B cell (primary cell): Measurements from ENCODE around the gene LMO1. TPM values are rescaled to one million over a fixed set of nuclear protein-coding genes. Genes with fewer than 3 reads are reported as not detected.
A peak's percentile ranks its signal among the peaks of the same experiment; 100 is the strongest.

ENCODE experiments used
- ATAC-seq: fragments of 200-7000 bp; cut with Tn5 transposase; one replicate; pipeline ENCODE4 v1.10.0; 2021; ENCODE audit warnings: low read depth, mild to moderate bottlenecking, moderate number of reproducible peaks, moderate library complexity
- CTCF ChIA-PET: fragments of 350-600 bp; sonication (Branson Sonifier 250); formaldehyde crosslinking; loops from one replicate; lab custom pipeline; 2021; ENCODE audit warnings: antibody characterized with exemption, inconsistent platforms; lab: Charles Lee
- POLR2A ChIA-PET: fragments of 350-600 bp; sonication (Branson Sonifier 250); formaldehyde crosslinking; loops from one replicate; lab custom pipeline; 2021; ENCODE audit warnings: antibody characterized with exemption; lab: Charles Lee
- DNase-seq: peaks from one replicate; pipeline ENCODE4 v3.0.0; 2013
- H2AFZ ChIP-seq: 2 replicates; pipeline ENCODE4 v1.6.1; 2012; ENCODE audit warnings: mild to moderate bottlenecking, low read depth, low read length; ENCODE audit not compliant: insufficient read depth, poor library complexity, severe bottlenecking
- H3K27ac ChIP-seq, 2 donors: 1 replicate in 1 of 2; 2 replicates in 1 of 2; pipeline ENCODE4 v1.5.1; 2012 to 2013; ENCODE audit warnings: low read length in 2 of 2, mild to moderate bottlenecking in 2 of 2, moderate library complexity in 1 of 2
- H3K27me3 ChIP-seq, 4 experiments: fragments of 200-600 bp in 1 of 4; sonication (generic) in 1 of 4; replicated peaks in 1 of 4; 1 replicate in 2 of 4; 2 replicates in 2 of 4; pipeline versions ENCODE4 v1.6.1 to v1.7.0; 2013 to 2016; ENCODE audit warnings: low read length in 3 of 4, mild to moderate bottlenecking in 2 of 4, mixed read lengths in 1 of 4, moderate library complexity in 1 of 4; ENCODE audit not compliant: insufficient read depth in 4 of 4, control insufficient read depth in 3 of 4; ENCODE audit errors: control extremely low read depth in 1 of 4
- H3K36me3 ChIP-seq, 2 experiments: replicated peaks in 1 of 2; 1 replicate in 1 of 2; 2 replicates in 1 of 2; pipeline versions ENCODE4 v1.6.1 to v1.7.1; 2013; ENCODE audit warnings: low read length in 1 of 2; ENCODE audit not compliant: insufficient read depth in 2 of 2, control insufficient read depth in 1 of 2; ENCODE audit errors: control extremely low read depth in 1 of 2, extremely low read depth in 1 of 2
- H3K4me1 ChIP-seq, 2 donors: fragments of 200-600 bp in 1 of 2; sonication (generic) in 1 of 2; 1 replicate in 1 of 2; 2 replicates in 1 of 2; pipeline versions ENCODE4 v1.5.1 to v1.6.1; 2013 to 2017; ENCODE audit warnings: low read length in 2 of 2; ENCODE audit not compliant: control insufficient read depth in 2 of 2, insufficient read depth in 2 of 2
- H3K4me2 ChIP-seq: replicated peaks from 2 replicates; pipeline ENCODE3; 2012; ENCODE audit warnings: mild to moderate bottlenecking, low read depth, low read length; ENCODE audit not compliant: poor library complexity, severe bottlenecking
- H3K4me3 ChIP-seq, 5 experiments: fragments of 200-600 bp in 1 of 5; sonication (generic) in 1 of 5; 1 replicate in 3 of 5; 2 replicates in 2 of 5; pipeline versions ENCODE4 v1.5.1 to v1.7.0; 2011 to 2016; ENCODE audit warnings: low read length in 4 of 5, mild to moderate bottlenecking in 4 of 5, low read depth in 2 of 5, control low read depth in 1 of 5, moderate library complexity in 1 of 5; ENCODE audit not compliant: insufficient read depth in 1 of 5; ENCODE audit errors: control extremely low read depth in 1 of 5, extremely low read depth in 1 of 5
- H3K79me2 ChIP-seq: fragments of 200-600 bp; sonication (generic); one replicate; pipeline ENCODE4 v1.6.0; 2016; ENCODE audit warnings: low read length; ENCODE audit not compliant: control insufficient read depth, insufficient read depth
- H3K9ac ChIP-seq: fragments of 200-600 bp; sonication (generic); 2 replicates; pipeline ENCODE4 v1.6.1; 2017; ENCODE audit warnings: mild to moderate bottlenecking, low read length, moderate library complexity
- H3K9me3 ChIP-seq, 3 donors: one replicate each; pipeline versions ENCODE4 v1.6.1 to v1.7.1; 2013; ENCODE audit warnings: low read length in 2 of 3; ENCODE audit not compliant: control insufficient read depth in 2 of 3, insufficient read depth in 1 of 3; ENCODE audit errors: control extremely low read depth in 1 of 3
- H4K20me1 ChIP-seq: 2 replicates; pipeline ENCODE4 v1.6.0; 2012; ENCODE audit warnings: mild to moderate bottlenecking, low read length; ENCODE audit not compliant: insufficient read depth, control insufficient read depth, poor library complexity, severe bottlenecking
- H3K27ac Mint-ChIP-seq: one replicate; pipeline ENCODE4 v1.8.0; 2021; ENCODE audit warnings: mixed read lengths
- H3K27me3 Mint-ChIP-seq: one replicate; pipeline ENCODE4 v1.8.0; 2021; ENCODE audit warnings: mixed read lengths
- H3K4me1 Mint-ChIP-seq: one replicate; pipeline ENCODE4 v1.8.0; 2021; ENCODE audit warnings: mixed read lengths
- H3K4me3 Mint-ChIP-seq: one replicate; pipeline ENCODE4 v1.8.0; 2021; ENCODE audit warnings: mixed read lengths
- H3K9me3 Mint-ChIP-seq: one replicate; pipeline ENCODE4 v1.8.0; 2022; ENCODE audit warnings: mixed read lengths; ENCODE audit not compliant: insufficient read depth
- CTCF ChIP-seq: fragments of 200-600 bp; IDR thresholded peaks from one replicate; pipeline ENCODE4 v1.8.0; 2022; ENCODE audit warnings: antibody characterized with exemption, mild to moderate bottlenecking
- EZH2 ChIP-seq: IDR thresholded peaks from 2 replicates; pipeline ENCODE4 v1.6.1; 2012; ENCODE audit warnings: borderline replicate concordance, low read depth, mild to moderate bottlenecking, moderate library complexity, low read length; ENCODE audit not compliant: insufficient read depth, poor library complexity, severe bottlenecking
- WGBS: methylation state at CpG from one replicate; pipeline ENCODE4 v1.1.5; 2013; ENCODE audit warnings: missing lambda C conversion rate; ENCODE audit not compliant: insufficient coverage; 5-methylcytosine and 5-hydroxymethylcytosine counted together
- intact Hi-C: fragments of 100-400 bp; cut with micrococcal nuclease; formaldehyde crosslinking; loops from one replicate; pipeline ENCODE4 v1.10.0; 2022
- polyA minus RNA-seq: library from RNA; depleted of rRNA, polyadenylated mRNA; stranded (reverse); fragments of >200 nt; gene quantifications from 2 replicates; pipeline ENCODE4 v1.2.3, GENCODE V29; 2012
- polyA plus RNA-seq: library from polyadenylated mRNA; depleted of rRNA; stranded (reverse); fragments of >200 nt; gene quantifications from 2 replicates; pipeline ENCODE4 v1.2.3, GENCODE V29; 2012
- total RNA-seq, 2 donors: library from RNA; stranded (reverse); fragments of 120-200 nt in 1 of 2; gene quantifications; 1 replicate in 1 of 2; 2 replicates in 1 of 2; pipeline versions ENCODE4 v1.2.3 to v1.2.4, GENCODE V29; 2013 to 2022

LMO1 gene
- total RNA-seq (not detected in 2 replicates), polyA plus RNA-seq (0.22 TPM in 1 of 2 replicates, not detected in the other), polyA minus RNA-seq (not detected in 2 replicates)
- not detected for total RNA-seq (2013)

GRCh38 chr11:8263769-8264410 lies at the start of gene LMO1:
Gene LMO1, minus strand, starts transcription at chr11:8263878. Its CDS starts 516 bp downstream, at chr11:8263362.
- Histone ChIP-seq H3K36me3 (no peaks in the 10 kb centered on the region), H2AFZ (peak within 1 kb of the TSS; percentile 82), H3K27me3 (peaks cover 0 to 72% (median 33%) of the 10 kb centered on the region in 4 experiments), H3K79me2 (no peaks in the 10 kb centered on the region), H4K20me1 (no peaks in the 10 kb centered on the region), H3K27ac (no peak within 1 kb of the TSS), H3K4me2 (peak within 1 kb of the TSS; percentile 96), H3K4me1 (peaks cover 21 to 27% of the 10 kb centered on the region in 2 donors), H3K4me3 (peak within 1 kb of the TSS; percentile 32 to 55 (median 51)), H3K9ac (peak within 1 kb of the TSS; percentile 64), H3K9me3 (peaks cover 0 to 12% (median 0%) of the 10 kb centered on the region in 3 donors)
- Mint-ChIP-seq H3K4me1 (peaks cover 17% of the 10 kb centered on the region), H3K9me3 (no peaks in the 10 kb centered on the region), H3K4me3 (peak within 1 kb of the TSS; percentile 82), H3K27ac (no peak within 1 kb of the TSS), H3K27me3 (peaks cover 60% of the 10 kb centered on the region)
- CTCF ChIA-PET, result interaction anchor here (0.6 to 4.1 kb wide), 37 partner anchors 9 to 880 kb away, joined by 3 to 63 read pairs (median 4); no protein-coding TSS in a partner anchor
- DNase-seq (peak; percentile 83), ATAC-seq (peak; percentile 80)
- 5% methylated on average over 18 of the region's 22 CpGs for WGBS
- TF ChIP-seq CTCF (peak; percentile 85), EZH2 (no peak)
- intact Hi-C loops, result loop anchor here (1.0 kb wide), 2 partner anchors 39 to 72 kb away; no protein-coding TSS in a partner anchor
- POLR2A ChIA-PET, result interaction anchor here (0.6 kb wide), 1 partner anchor 424 kb away, joined by 3 read pairs; no protein-coding TSS in a partner anchor

- Histone ChIP-seq H3K4me2 (no peak overlapping the region), H3K9me3 (no peaks in the 10 kb centered on the region), H3K79me2 (no peaks in the 10 kb centered on the region), H4K20me1 (no peaks in the 10 kb centered on the region), H3K4me3 (no peak overlapping the region), H3K9ac (no peak overlapping the region), H3K36me3 (no peaks in the 10 kb centered on the region), H3K27me3 (peaks cover 0 to 2% (median 0%) of the 10 kb centered on the region in 4 experiments), H3K4me1 (no peaks in the 10 kb centered on the region), H3K27ac (no peak overlapping the region), H2AFZ (no peak overlapping the region)
- Mint-ChIP-seq H3K27me3 (no peaks in the 10 kb centered on the region), H3K4me3 (no peak overlapping the region), H3K4me1 (no peaks in the 10 kb centered on the region), H3K9me3 (no peaks in the 10 kb centered on the region), H3K27ac (no peak overlapping the region)
- ChIA-PET CTCF (no interaction called here), POLR2A (no interaction called here)
- ATAC-seq (no peak), DNase-seq (no peak)
- TF ChIP-seq EZH2 (no peak), CTCF (no peak)
- intact Hi-C loops, result no loop called here
- WGBS, result 96% methylated on average over 10 of the region's 10 CpGs
Observed at GRCh38 chr11:8312986-8313385, 49.3 kb upstream of the LMO1 start.
